GOT3 (cell line): ENCODE data around the gene SMOC2.

ENCODE experiments used
- DNase-seq: peaks from one replicate; lab custom pipeline; 2025; ENCODE audit warnings: mixed read lengths; lab: John Stamatoyannopoulos, UW

SMOC2 gene, protein sequence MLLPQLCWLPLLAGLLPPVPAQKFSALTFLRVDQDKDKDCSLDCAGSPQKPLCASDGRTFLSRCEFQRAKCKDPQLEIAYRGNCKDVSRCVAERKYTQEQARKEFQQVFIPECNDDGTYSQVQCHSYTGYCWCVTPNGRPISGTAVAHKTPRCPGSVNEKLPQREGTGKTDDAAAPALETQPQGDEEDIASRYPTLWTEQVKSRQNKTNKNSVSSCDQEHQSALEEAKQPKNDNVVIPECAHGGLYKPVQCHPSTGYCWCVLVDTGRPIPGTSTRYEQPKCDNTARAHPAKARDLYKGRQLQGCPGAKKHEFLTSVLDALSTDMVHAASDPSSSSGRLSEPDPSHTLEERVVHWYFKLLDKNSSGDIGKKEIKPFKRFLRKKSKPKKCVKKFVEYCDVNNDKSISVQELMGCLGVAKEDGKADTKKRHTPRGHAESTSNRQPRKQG

GRCh38 chr6:168440520-168441433, at the start of gene SMOC2:
Gene SMOC2 (plus strand): TSS chr6:168441184. CDS start chr6:168441371, 187 bp downstream.
- no peak for DNase-seq

GRCh38 chr6:168393126-168393870, 47.7 kb upstream of the SMOC2 start:
- no peak for DNase-seq

GRCh38 chr6:168394606-168395005, 46.4 kb upstream of the SMOC2 start:
- DNase-seq: no peak

DNA sequence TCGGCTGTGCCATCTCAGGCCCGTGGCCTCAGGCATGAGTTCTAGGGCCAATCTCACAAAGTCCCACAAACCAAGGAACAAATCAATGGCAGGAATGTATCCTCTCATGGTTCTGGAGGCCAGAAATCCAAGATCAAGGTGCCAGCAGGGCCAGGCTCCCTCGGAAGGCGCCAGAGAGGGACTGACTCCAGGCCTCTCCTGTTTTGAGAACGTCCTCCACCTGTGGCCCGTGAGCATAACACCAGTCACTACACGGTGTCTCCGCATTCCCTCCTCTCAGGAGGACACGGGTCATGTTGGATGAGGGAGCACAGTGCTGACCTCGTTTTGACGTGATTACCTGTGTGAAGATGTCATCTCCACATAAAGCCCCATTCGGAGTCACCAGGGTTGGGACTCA, 45.0 kb upstream of the SMOC2 start:
- no peak for DNase-seq

- no peak for DNase-seq
These were observed 44.4 kb upstream of the SMOC2 start for GRCh38 chr6:168396561-168396960.

DNA sequence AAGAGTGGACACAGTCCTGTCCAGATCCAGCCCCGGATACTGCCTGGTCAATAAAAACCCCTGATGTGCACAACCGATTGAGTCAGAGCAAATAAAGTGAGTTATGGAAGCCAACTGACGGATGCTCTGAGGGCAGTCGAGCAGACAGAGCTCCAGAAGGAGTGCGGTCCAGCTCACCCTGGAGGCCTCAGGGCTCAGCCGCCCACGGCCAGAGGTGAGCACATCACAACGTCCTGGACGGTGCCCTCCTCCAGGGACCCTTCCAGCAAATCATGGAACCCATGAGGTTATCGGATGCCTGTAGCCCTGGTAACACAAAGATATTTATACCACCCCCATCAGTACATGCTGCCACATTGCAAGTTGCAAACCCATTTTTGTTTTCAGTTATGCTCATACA, 44.0 kb upstream of the SMOC2 start:
- no peak for DNase-seq

DNA sequence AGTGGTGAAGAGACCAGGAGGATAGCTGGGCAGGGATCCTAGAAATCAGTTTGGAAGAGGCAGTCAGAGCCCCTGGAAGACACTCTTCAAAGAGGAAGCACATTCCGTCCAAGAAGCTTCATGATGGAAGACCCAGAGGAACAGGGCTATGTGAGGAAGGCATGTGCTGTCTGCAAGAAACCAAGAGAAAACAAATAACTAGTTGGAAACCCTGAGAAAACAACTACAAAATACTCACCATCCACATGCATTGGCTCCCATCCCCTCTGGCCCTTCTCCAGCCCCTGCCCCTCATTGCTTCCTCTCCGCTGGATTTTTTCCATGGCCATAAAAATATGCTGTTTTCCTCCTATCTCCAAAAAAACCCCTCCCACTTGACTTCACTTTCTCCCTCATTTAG, 40.9 kb upstream of the SMOC2 start:
- DNase-seq: no peak

GRCh38 chr6:168403370-168404005, 37.5 kb upstream of the SMOC2 start:
- DNase-seq: no peak

GRCh38 chr6:168404560-168404959, 36.4 kb upstream of the SMOC2 start:
- no peak for DNase-seq

DNA sequence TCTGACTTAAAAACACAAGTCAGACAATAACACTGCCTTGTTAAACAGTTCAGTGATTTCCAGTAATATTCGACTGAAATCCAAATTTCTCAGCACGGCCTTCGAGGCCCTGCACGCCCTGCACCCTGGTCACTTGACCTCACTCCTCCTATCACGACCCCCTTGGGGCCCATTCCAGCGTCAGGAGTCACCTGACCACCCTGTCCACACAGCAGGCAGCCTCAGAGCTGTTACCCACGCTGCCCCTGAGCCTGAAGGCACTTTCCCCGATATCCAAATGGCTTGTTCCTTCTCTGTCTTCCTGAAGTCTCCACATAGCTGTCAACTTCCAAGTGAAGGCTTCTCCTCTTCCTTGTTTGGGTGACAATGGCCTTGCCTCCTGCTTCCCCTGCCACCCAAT, 33.1 kb upstream of the SMOC2 start:
- DNase-seq: no peak

- no peak for DNase-seq
These were observed 32.4 kb upstream of the SMOC2 start for GRCh38 chr6:168408504-168409136.

DNA sequence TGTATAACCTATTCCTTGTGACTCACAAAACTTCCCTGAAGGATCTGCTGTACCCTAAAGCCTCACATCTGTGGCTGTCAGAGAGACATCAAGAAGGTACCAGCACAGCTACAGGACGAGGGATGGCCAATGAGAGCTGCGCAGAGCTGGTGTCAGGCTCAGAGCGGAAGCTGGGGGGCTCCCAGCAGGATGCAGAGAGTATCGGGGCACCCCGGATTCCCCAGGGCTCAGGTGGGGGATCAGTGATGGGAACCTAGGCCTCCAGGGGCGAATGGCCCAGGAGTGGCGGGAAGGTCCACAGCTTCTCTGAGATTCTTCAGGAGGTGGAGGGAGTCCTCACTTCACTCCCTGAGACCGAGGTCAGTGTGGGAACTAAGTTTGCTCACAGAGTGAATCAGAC, 30.9 kb upstream of the SMOC2 start:
- DNase-seq: no peak

DNA sequence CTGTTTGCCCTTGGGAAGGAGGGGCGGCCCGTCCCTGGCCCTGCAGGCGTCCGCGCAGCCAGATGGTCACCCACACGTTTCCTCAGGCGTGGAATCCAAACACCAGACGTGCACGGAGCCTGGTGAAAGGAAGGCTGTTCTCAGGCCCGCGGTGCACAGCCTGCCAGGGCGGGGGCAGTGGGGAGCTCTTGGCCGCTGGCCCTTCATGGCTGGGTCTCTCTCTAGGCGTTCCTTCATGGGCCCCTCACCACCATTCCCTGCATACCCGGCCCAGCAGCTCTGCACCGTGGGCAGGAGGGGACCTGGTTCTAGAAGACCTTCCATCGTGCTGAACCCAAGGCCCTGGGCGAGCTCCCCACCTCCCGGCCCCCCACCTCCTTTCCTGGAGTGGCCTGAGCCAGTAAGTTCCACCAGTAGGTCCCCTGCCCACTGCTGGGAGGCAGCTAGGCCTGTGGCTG, 30.4 kb upstream of the SMOC2 start:
- no peak for DNase-seq

DNA sequence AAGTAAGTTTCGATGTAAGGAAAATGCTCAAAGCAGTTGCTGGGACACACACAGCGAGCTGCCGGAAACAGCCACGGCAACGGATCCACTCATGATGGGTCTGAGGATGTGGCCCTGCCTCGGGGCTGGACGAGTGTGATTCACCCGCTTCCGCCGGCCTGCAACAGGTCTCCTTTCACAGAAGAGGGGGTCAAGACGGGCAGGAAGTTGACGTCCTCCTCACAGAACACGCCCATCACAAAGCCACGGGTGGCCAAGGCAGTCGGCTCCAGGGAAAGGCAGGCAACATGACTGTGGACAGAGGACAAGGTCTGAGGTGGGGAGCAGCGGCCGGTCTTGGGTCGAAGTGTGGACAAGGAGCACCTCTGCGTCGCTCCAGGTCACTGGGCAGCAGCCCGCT, 29.9 kb upstream of the SMOC2 start:
- DNase-seq: no peak

GRCh38 chr6:168411793-168412192, 29.2 kb upstream of the SMOC2 start:
- DNase-seq: no peak

DNA sequence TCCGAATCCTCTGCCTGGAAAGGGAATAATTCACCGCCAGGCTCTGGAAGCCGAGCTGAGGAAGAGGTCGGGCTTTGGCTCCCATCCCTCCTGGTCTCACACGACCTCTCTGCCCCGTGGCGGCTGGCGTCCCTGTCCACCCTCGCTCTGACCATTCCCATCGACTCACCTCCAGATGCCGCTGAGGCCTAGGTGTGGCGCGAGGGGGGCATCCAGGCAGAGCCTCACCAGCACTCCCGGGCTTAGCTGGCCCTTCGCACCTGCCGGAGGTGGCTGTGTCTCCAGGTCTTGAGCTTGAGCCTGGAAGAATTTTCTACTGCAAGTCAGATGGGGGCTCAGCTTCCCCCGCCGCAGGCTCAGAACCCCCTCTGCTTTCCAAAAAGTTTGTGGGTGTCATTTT, 28.5 kb upstream of the SMOC2 start:
- no peak for DNase-seq

DNA sequence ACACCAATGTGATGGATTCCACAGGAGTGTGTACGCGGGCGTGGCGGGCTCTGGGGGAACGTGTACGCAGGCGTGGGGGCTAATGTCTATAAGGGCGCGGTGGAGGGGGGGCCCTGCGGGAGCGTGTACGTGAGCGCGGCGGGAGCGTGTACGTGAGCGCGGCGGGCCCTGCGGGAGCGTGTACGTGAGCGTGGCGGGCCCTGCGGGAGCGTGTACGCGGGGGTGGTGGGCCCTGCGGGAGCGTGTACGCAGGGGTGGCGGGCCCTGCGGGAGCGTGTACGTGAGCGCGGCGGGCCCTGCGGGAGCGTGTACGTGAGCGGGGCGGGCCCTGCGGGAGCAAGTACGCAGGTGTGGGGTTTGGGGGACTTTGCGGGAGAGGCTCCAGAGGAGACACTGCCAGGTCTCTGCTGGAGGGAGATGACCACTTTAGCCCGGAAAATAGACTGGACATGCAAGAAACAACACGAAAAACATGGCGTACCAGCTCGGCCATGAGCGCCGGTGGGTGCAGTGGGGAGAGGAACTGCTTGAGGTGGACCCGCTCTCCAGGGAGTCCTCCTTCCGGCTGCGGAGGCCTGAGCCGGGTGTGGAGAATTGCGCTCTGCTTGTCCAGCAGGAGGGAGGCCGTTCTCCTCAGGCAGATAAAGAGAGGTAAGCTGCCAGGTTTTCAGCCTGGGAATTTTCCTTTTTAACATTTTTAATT, 27.8 kb upstream of the SMOC2 start:
- no peak for DNase-seq

- DNase-seq: no peak
These were observed 27.1 kb upstream of the SMOC2 start for GRCh38 chr6:168413856-168414255.

GRCh38 chr6:168414336-168415097, 26.5 kb upstream of the SMOC2 start:
- DNase-seq: no peak
